HG03103 (cell line): Measurements from ENCODE around the gene ZNF775.

Experiments
- ATAC-seq: cut with Tn5 transposase; IDR thresholded peaks from one replicate; pipeline ENCODE4 v1.9.1; 2021; ENCODE audit warnings: low read depth; ENCODE audit not compliant: unreplicated experiment

Gene ZNF775

GRCh38 chr7:150368096-150368883 is 10.8 kb upstream of the ZNF775 start, which contains the start of gene REPIN1:
Gene REPIN1 (plus strand): TSS chr7:150368822. CDS start chr7:150369712, 890 bp downstream.
- peak; percentile 55 for ATAC-seq

DNA sequence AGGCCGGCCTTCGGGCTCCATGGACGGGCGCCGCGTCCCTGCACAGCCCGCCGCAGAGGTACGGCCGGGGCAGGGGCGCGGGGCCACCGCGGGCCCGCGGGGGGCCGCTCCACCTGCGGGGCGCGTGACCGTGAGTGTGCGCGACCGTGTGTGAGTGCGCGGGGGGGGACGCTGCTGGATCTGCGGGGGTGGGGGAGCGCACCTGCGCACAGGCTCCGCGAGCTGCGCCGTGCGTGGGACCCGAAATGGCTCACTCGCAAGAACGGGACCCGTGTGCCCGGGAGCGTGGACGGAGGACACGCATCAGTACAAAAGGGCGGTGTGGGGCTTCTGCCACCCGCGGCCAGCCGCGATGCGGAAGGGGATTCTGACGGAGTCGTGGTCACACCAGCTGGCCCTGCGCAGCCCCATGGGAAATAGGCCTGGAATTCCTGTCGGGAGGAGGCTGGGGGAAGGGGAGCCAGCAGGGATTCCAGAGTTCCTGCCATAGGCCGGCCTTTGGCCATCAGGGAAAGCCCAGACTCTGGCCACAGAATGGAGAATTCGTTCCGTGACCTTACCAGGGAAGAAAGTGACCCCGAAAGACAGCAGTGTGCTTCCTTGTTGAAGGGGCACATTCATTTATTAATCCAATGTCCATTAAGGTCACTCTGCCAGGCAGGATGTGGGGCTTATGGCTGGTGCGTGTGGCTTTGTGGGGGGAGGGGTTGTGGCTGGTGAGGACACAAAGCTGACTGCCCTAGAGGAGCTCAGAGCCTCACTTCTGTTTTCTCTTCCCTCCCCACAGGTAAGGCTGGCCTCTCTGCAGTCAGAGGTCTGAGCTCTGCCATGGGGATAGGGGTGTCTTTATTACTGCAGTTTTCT is 10.0 kb upstream of the ZNF775 start:
- peak; percentile 33 for ATAC-seq

GRCh38 chr7:150369748-150370501 is 9.2 kb upstream of the ZNF775 start:
- ATAC-seq: no peak

DNA sequence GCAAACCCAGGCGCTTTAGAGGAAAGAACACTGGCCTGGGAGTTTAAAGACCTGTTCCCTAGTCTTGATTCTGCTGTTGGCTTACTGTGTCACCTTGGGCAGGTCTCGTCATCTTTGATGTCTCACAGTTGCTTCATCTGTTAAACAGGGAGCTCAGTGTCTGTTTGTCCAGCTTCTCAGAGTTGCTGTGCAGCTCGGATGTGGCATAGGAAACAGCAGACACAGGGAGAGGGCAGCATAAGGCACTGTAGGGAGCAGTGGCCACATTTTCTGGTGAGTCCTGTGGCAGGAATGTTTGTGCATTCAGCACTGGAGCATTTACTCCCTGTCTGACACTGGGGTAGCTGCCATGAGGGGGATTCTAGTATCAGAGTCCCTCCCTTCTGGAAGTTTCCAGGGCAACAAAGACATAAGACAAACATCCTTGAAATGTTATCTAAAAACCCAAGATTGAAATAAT is 8.5 kb upstream of the ZNF775 start:
- ATAC-seq: no peak

DNA sequence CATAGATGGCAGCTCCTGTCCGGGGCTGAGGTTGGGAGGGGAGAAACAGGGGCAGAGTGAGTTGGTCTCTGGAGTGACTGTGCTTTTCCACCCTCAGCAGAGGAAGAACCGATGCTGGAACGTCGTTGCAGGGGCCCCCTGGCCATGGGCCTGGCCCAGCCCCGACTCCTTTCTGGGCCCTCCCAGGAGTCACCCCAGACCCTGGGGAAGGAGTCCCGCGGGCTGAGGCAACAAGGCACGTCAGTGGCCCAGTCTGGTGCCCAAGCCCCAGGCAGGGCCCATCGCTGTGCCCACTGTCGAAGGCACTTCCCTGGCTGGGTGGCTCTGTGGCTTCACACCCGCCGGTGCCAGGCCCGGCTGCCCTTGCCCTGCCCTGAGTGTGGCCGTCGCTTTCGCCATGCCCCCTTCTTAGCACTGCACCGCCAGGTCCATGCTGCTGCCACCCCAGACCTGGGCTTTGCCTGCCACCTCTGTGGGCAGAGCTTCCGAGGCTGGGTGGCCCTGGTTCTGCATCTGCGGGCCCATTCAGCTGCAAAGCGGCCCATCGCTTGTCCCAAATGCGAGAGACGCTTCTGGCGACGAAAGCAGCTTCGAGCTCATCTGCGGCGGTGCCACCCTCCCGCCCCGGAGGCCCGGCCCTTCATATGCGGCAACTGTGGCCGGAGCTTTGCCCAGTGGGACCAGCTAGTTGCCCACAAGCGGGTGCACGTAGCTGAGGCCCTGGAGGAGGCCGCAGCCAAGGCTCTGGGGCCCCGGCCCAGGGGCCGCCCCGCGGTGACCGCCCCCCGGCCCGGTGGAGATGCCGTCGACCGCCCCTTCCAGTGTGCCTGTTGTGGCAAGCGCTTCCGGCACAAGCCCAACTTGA is 7.8 kb upstream of the ZNF775 start:
- ATAC-seq: no peak

- no peak for ATAC-seq
These were observed 7.2 kb upstream of the ZNF775 start for GRCh38 chr7:150371996-150372270.

- no peak for ATAC-seq
These were observed 6.7 kb upstream of the ZNF775 start for GRCh38 chr7:150372271-150373048.

DNA sequence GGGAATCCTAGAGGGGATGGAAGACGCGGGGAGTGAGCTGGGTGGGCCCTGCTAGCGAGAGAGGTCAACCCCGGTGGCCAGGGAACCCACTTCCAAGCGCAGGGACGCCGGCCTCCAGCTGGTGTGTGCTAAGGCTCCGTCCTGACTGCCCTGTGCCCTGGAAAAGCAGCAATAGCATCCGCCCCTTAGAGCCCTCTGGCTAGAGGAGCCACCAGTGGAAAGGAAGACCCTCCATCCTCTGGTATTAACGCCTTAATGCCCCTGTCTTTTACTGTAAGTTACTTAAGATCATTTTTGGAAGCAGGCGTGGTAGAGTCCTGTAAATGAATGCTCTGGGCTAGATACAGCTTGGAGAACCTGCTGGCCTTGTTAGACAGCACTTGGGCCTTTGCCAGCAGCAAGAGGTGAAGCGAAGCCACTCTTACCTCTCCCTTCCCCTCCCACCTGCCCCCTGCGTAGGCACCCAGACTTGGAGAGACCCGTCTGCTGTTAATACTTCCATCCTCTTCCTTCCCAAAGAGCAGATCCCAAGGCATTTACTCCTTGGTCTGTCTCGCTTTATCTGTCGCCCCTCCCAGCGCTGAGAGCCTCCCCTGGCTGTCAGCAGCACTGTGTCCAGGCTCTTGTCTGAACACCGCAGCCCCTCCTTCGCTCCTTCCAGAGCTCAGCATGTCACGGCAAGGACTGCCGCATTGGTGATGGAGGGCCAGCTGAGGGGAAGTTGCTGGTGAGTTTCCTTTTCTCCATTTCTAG is 5.9 kb upstream of the ZNF775 start:
- ATAC-seq: no peak

DNA sequence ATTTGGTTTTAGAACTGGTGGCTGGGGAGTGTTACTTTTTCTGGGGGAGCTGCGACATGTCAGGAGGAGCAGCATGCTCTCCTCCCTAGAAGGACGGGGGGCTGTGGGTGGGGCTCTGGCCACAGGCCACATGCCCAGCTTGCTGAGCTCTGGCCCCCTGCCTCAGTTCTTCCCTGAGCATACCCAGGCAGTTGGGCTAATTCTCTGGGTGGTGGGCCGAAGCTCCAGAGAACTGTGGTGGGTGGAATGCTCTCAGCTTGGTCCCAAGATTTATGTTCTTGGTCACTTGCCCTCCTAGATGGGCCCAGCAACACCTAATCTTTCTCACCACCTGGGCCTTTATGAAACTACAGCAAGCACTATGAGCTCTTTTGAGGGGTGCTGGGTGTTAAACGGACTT is 5.1 kb upstream of the ZNF775 start:
- no peak for ATAC-seq

DNA sequence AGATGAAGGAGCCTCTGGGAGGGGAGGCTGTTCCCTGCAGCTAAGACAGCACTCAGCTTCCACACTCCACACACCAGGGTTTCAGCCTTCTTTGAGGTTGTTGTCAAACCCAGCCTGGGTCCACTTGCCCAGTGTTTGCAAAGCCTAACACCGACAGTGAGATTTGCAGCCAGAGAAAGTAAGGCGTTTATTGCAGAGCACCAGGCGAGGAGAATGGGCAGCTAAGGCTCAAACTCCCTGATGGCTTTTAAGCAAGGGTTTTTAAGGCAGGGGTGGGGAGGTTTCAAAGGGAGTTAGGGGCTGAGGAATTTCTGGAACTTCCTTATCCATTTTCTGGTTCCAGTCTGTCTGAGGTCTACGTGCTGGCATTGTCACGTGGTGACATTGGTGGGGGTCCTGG is 4.7 kb upstream of the ZNF775 start:
- ATAC-seq: no peak

DNA sequence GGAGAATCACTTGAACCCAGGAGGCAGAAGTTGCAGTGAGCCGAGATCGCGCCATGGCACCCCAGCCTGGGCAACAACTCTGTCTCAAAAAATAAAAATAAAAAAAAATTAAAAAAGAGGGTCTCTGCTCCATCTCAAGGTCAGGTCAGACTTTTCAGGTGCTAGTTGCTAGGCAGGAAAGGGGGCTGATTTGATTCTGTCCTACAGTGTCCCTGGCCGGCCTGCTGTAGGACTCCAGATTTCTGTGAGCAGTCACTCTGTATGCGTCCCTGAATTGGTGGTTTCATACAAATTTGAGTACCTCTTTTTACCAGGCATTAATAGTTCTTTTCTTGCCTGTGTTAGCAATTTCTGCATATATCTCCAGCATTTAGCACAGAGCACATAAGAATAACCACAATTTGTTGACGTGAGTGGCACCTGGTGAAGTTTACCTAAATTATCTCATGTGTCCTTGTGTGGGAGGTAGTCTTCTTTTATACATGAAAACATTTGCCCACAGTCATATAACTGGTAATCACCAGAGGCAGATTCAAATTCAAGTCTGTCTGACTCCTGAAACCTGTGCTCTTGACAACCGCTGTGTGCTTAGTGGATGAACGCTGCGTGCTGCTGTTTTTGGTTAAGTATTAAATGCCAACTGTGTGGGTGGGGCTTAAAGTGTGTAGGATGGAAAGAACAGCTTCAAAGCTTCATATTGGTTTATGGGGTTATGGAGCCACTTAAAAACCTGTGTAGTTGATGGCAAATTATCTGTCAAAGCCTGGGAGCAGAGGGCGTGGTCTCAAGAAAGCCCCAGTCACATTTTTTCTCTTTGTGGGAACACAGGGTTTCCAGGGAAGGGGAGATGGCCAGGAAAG is 3.2 kb upstream of the ZNF775 start:
- no peak for ATAC-seq

GRCh38 chr7:150376560-150376959 is 2.6 kb upstream of the ZNF775 start:
- ATAC-seq: no peak

DNA sequence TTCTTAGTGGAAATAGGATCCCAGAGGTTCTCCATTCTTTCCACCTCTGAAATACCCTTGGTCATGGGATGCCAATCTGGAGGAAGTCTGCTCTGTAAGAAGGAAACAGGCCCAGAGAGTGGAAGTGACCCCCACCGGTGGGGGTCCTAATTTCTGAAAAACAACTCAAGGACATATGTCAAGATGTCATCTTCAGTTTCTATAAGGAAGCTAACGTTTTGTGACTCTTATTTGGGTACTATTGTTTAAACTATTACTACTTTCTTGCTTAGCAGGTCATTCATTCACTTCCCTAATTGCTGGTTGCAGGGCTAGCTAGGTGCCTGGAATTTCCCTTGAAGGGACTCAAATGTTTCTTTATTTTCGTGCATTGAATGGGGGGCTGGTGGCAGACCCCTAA is 1.9 kb upstream of the ZNF775 start:
- no peak for ATAC-seq

DNA sequence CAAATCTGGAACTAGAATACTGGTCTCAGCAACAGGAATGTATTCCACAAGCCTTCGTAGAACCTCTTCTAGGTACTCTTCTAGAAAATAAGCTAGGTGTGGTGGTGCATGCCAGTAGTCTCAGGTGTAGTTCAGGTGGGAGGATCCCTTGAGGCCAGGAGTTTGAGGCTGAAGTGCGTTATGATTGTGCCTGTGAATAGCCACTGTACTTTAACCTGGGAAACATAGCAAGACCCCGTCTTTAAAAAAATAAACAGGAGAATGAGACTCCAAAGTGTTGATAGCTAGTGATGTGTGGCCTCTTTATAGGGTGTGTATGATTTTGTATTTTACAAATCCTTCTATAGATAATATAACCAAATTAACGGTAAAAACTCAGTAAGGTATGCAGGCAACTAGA is 1.5 kb upstream of the ZNF775 start:
- no peak for ATAC-seq

GRCh38 chr7:150378115-150378852 is 846 bp upstream of the ZNF775 start:
- ATAC-seq: no peak

DNA sequence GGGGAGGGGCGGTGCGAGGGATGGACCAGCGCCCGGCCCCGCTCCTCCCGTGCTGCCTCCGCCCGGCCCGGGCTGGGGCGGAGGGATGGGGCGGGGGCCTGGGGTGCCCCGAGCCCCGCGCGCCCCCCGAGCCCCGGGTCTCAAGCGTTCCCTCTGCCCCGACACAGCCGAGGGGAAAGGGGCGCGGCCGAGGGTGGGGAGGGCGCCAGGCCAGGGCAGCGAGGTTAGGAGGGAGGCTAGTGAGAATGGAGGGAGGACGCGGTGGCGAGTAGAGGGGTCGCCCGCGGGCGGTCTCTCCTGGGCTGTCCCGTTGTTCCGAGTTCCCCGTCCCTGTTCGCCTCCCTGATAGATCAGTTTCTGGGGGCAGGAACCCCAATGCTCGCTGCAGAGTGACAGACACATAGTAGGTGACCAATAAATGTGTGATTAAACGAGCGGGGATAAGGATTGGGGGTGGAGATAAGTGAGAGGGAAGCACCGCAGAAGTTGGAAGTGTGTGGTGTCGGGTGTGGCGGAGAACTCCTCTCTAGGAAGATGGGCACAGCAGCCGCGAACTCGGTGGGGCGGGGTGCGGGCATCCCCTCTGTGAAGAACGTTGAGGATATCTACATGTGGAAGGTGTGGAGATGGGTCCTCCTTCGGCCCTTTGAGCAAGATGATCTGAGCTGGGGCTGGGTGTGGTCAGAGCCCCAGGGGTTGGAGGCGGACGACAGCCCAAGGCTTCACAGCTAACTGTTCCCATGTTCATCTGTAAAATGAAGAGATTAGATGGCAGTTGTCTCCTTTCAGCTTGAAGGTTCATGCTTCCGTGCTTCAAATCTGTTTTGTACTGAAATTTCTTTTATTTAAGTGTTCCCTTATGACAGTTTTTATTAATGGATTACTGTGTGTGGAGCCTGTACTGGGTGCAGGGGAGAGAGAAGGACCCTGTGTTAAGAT is 580 bp downstream of the ZNF775 start:
- ATAC-seq: no peak
